GM23248 (cell line): ENCODE measurements around the gene STK24. TPM values are rescaled to one million over a fixed set of nuclear protein-coding genes. Genes with fewer than 3 reads are reported as not detected.

Experiments
- DNase-seq: peaks from one replicate; pipeline ENCODE4 v3.0.0-alpha.2; 2015
- H2AFZ ChIP-seq: fragments of 200-600 bp; sonication (generic); 2 replicates; pipeline ENCODE4 v1.6.1; 2016; ENCODE audit warnings: antibody characterized with exemption
- H3F3A ChIP-seq: fragments of 200-600 bp; sonication (generic); 2 replicates; pipeline ENCODE4 v1.6.1; 2016; ENCODE audit warnings: mild to moderate bottlenecking, antibody characterized with exemption, mixed run types; ENCODE audit not compliant: insufficient read depth
- H3K27ac ChIP-seq: fragments of 200-600 bp; sonication (generic); 2 replicates; pipeline ENCODE4 v1.5.1; 2016; ENCODE audit warnings: mild to moderate bottlenecking
- H3K27me3 ChIP-seq: fragments of 200-600 bp; sonication (generic); replicated peaks from 2 replicates; pipeline ENCODE4 v1.6.1; 2016; ENCODE audit warnings: mild to moderate bottlenecking; ENCODE audit not compliant: insufficient read depth
- H3K36me3 ChIP-seq: fragments of 200-600 bp; sonication (generic); 2 replicates; pipeline ENCODE4 v1.6.1; 2016; ENCODE audit warnings: low read depth, mild to moderate bottlenecking
- H3K4me1 ChIP-seq: fragments of 200-600 bp; sonication (generic); 2 replicates; pipeline ENCODE4 v1.6.1; 2016; ENCODE audit warnings: mild to moderate bottlenecking; ENCODE audit not compliant: insufficient read depth
- H3K4me2 ChIP-seq: fragments of 200-600 bp; sonication (generic); one replicate; pipeline ENCODE4 v1.6.1; 2016; ENCODE audit warnings: mild to moderate bottlenecking; ENCODE audit not compliant: unreplicated experiment
- H3K4me3 ChIP-seq: fragments of 200-600 bp; sonication (generic); 2 replicates; pipeline ENCODE4 v1.5.1; 2016; ENCODE audit warnings: mild to moderate bottlenecking
- H3K79me2 ChIP-seq: fragments of 200-600 bp; sonication (generic); 2 replicates; pipeline ENCODE4 v1.6.1; 2016; ENCODE audit warnings: mild to moderate bottlenecking; ENCODE audit not compliant: insufficient read depth
- H3K9ac ChIP-seq: fragments of 200-600 bp; sonication (generic); 2 replicates; pipeline ENCODE4 v1.6.1; 2016; ENCODE audit warnings: mild to moderate bottlenecking
- H3K9me2 ChIP-seq: fragments of 200-600 bp; sonication (generic); 2 replicates; pipeline ENCODE4 v1.6.1; 2016; ENCODE audit warnings: mixed run types, mild to moderate bottlenecking, moderate library complexity; ENCODE audit not compliant: insufficient read depth
- H3K9me3 ChIP-seq: fragments of 200-600 bp; sonication (generic); one replicate; pipeline ENCODE4 v1.6.1; 2017; ENCODE audit warnings: low read depth
- H4K20me1 ChIP-seq: fragments of 200-600 bp; sonication (generic); 2 replicates; pipeline ENCODE4 v1.6.0; 2016; ENCODE audit not compliant: insufficient read depth
- EZH2 ChIP-seq: fragments of 200-600 bp; sonication (generic); IDR thresholded peaks from 2 replicates; pipeline ENCODE4 v1.6.1; 2018; ENCODE audit warnings: antibody characterized with exemption, mild to moderate bottlenecking; ENCODE audit not compliant: insufficient read depth, poor library complexity, severe bottlenecking
- EZH2phosphoT487 ChIP-seq: fragments of 200-600 bp; sonication (generic); IDR thresholded peaks from 2 replicates; pipeline ENCODE4 v1.6.1; 2018; ENCODE audit warnings: antibody characterized with exemption, moderate library complexity, mild to moderate bottlenecking, low read depth; ENCODE audit not compliant: insufficient read depth
- WGBS, 2 experiments: methylation state at CpG; one replicate each; pipeline ENCODE4 v1.1.6; 2015 to 2017; ENCODE audit warnings: low lambda C conversion rate in 2 of 2, low coverage in 1 of 2; ENCODE audit errors: missing lambda C conversion rate in 2 of 2; 5-methylcytosine and 5-hydroxymethylcytosine counted together
- in situ Hi-C: fragments of 300-500 bp; cut with MboI; formaldehyde crosslinking; loops from 2 replicates; pipeline ENCODE4 v1.15.0; 2020
- polyA plus RNA-seq: library from polyadenylated mRNA; unstranded; fragments of >200 nt; fragmentation: Nextera tagmentation; extraction: Ambion mirVana; gene quantifications from 2 replicates; pipeline ENCODE4 v1.2.1, GENCODE V29; 2016
- total RNA-seq: library from RNA; depleted of rRNA; stranded (reverse); fragments of >200 nt; shearing (Covaris generic); gene quantifications from 2 replicates; pipeline ENCODE4 v1.2.3, GENCODE V29; 2014

STK24 gene
- total and polyA plus RNA-seq, 2 experiments from 2014 or later, result 11.1 to 72.4 TPM

DNA sequence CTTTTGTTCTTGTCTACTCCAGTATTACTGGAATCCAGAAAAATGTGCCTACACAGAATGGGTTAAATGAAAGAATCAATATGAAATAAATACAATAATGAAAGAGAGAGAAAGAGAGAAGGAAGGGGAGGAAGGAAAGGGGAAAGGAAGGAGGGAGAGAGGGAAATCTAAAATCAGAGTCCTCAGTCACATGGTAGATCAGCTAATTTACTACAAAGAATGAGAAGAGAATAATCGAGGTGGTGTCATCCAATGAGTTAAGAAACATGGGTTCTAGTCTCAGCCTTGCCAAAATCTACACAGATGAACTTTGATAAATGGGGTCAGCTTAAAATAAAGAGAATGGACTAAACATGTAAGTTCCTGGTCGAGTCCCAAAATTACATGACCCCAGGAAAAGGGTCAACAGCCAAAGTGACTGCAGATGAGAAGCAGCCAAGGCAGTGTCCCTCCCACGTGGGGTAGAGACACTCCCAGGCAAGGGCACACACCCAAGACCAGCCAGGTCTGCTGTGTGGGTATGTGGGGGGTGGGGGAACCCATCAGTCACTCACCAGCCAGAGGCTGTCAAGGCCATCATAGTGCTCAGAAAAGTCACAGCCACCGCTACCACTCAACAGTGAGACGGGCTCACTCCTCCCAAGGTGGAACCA, 103.6 kb downstream of the STK24 start:
- no peaks in the 10 kb centered on the region for H3K9me2 ChIP-seq
- in situ Hi-C loops, result loop anchor here (25.0 kb wide), 1 partner anchor 364 kb away; no protein-coding TSS in a partner anchor

DNA sequence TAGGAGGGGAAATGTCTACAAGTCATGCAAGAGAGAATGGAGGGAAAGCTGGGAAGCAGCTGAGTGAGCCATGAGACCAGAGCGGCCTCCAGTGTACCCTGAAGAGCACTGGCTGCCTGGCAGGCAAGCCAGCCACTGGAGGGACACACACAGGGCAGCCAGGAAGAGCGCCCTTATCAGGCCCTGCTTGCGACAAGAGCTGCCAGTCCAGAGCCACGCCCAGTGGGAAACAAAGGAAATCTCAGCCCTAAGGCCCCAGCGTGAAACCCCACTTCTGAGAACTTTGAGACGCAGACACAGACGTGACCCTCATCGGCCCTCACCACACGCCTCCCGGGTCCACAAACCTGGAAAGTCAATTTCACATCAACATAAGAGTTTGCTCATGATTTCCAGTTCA, 105.0 kb downstream of the STK24 start:
- Histone ChIP-seq H3K36me3 (peaks cover 8% of the 10 kb centered on the region; the same call in 1 of the 2 replicates), H3K27me3 (no peaks in the 10 kb centered on the region), H3K4me1 (peaks cover 18% of the 10 kb centered on the region), H3K4me2 (no peak overlapping the region), H3K9ac (no peak overlapping the region), H3K27ac (no peak overlapping the region), H3F3A (0 out of 2 replicates have a peak, but pooled peaks cover 7% of the 10 kb centered on the region), H3K4me3 (no peak overlapping the region), H3K9me3 (no peaks in the 10 kb centered on the region), H3K9me2 (no peaks in the 10 kb centered on the region), H4K20me1 (no peaks in the 10 kb centered on the region), H3K79me2 (peaks cover 93% of the 10 kb centered on the region), H2AFZ (no peak overlapping the region)
- TF ChIP-seq EZH2 (no peak), EZH2phosphoT487 (no peak)
- in situ Hi-C loops, result loop anchor here (25.0 kb wide), 1 partner anchor 365 kb away; no protein-coding TSS in a partner anchor
- 87 to 94% methylated on average over 10 of the region's 10 CpGs for WGBS, 2 experiments
- no peak for DNase-seq

More for the DNA sequence above, 103.6 kb downstream of the STK24 start:
- Histone ChIP-seq H3K4me2 (no peak overlapping the region), H3K27me3 (no peaks in the 10 kb centered on the region), H3K79me2 (peaks cover 93% of the 10 kb centered on the region), H3K9me3 (no peaks in the 10 kb centered on the region), H3K4me1 (peaks cover 21% of the 10 kb centered on the region), H3K36me3 (peaks cover 8% of the 10 kb centered on the region; the same call in 1 of the 2 replicates), H3K4me3 (no peak overlapping the region), H3K9ac (no peak overlapping the region), H3K27ac (no peak overlapping the region), H2AFZ (no peak overlapping the region), H3F3A (0 out of 2 replicates have a peak, but pooled peaks cover 6% of the 10 kb centered on the region), H4K20me1 (no peaks in the 10 kb centered on the region)
- TF ChIP-seq EZH2phosphoT487 (no peak), EZH2 (no peak)
- DNase-seq, result no peak
- 80 to 83% methylated on average over 5 of the region's 5 CpGs for WGBS, 2 experiments

DNA sequence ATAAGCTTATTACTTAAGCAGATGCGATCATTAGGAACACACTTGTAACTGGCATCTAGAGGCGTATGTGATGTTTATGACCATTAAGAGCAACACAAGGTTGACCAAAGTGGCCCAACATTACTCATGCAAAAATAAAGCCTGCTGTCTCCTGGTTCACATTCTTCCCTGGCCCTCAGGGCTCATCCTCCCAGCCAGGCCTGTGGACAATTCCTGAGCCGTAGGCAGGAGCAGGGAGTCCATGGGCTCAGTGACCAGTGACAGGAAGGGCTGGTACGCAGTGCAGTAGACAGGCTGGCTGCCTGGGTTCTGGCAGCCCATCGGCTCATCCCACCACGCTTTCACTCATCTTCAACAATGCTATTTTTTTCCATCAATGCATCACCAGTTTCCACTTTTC, 106.0 kb downstream of the STK24 start:
- Histone ChIP-seq H3K36me3 (peaks cover 8% of the 10 kb centered on the region; the same call in 1 of the 2 replicates), H3K4me1 (peaks cover 10% of the 10 kb centered on the region), H2AFZ (no peak overlapping the region), H3K4me2 (no peak overlapping the region), H3F3A (0 out of 2 replicates have a peak, but pooled peaks cover 5% of the 10 kb centered on the region), H3K79me2 (peaks cover 93% of the 10 kb centered on the region), H3K9ac (no peak overlapping the region), H3K27me3 (no peaks in the 10 kb centered on the region), H3K4me3 (no peak overlapping the region), H3K27ac (no peak overlapping the region), H4K20me1 (no peaks in the 10 kb centered on the region), H3K9me2 (no peaks in the 10 kb centered on the region), H3K9me3 (no peaks in the 10 kb centered on the region)
- DNase-seq, result no peak
- no peak for TF ChIP-seq EZH2
- 87 to 89% methylated on average over 6 of the region's 6 CpGs for WGBS, 2 experiments
- in situ Hi-C loops, result loop anchor here (25.0 kb wide), 1 partner anchor 366 kb away; no protein-coding TSS in a partner anchor

DNA sequence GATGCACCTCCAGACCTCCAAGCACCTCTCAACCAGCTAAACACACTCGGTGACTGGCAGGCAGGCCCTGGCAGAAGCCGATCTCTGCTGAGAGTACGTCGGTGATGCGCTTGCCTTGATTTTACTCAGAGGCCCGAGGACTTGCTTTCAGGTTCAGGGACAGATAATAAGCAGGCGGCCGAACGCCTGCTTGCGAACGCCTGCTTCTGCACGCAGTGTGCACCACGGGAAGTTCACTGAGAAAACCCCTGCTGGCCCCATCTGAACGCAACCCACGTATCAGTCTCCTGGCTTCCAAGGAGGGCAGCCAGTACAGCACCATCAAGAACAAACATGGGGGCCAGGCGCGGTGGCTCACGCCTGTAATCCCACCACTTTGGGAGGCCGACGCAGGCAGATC, 108.0 kb downstream of the STK24 start:
- in situ Hi-C loops, result loop anchor here (10.0 to 25.0 kb wide), 2 partner anchors 186 to 368 kb away; no protein-coding TSS in a partner anchor
- Histone ChIP-seq H3K27me3 (no peaks in the 10 kb centered on the region), H3K4me2 (no peak overlapping the region), H3K79me2 (peaks cover 93% of the 10 kb centered on the region), H4K20me1 (no peaks in the 10 kb centered on the region), H3K27ac (no peak overlapping the region), H3K9me2 (no peaks in the 10 kb centered on the region), H3K9ac (no peak overlapping the region), H3K9me3 (no peaks in the 10 kb centered on the region), H3F3A (0 out of 2 replicates have a peak, but pooled peaks cover 5% of the 10 kb centered on the region), H2AFZ (no peak overlapping the region), H3K36me3 (peaks cover 8% of the 10 kb centered on the region; the same call in 1 of the 2 replicates), H3K4me1 (peaks cover 6% of the 10 kb centered on the region), H3K4me3 (no peak overlapping the region)
- no peak for DNase-seq
- 90 to 91% methylated on average over 20 of the region's 20 CpGs for WGBS, 2 experiments
- TF ChIP-seq EZH2phosphoT487 (no peak), EZH2 (no peak)
